ENCODE data around the gene GTF2H1. TPM values are rescaled to one million over a fixed set of nuclear protein-coding genes. Genes with fewer than 3 reads are reported as not detected.

The GTF2H1 gene
- total RNA-seq, 1 donor, result 123 TPM

GRCh38 chr11:18299721-18300120 is 22.6 kb upstream of the GTF2H1 start:
- Histone ChIP-seq H3K9me3 (ENCODE audit: low read depth, low read length) (no peaks in the 10 kb centered on the region), H3K4me1 (ENCODE audit: insufficient read depth, low read length) (no peaks in the 10 kb centered on the region), H3K27ac (ENCODE audit: low read depth, low read length) (no peak overlapping the region), H3K79me2 (ENCODE audit: insufficient read depth, low read length) (no peaks in the 10 kb centered on the region), H2AFZ (ENCODE audit: low read length) (no peak overlapping the region), H3K4me2 (ENCODE audit: insufficient read depth, low read length) (no peak overlapping the region), H3K36me3 (ENCODE audit: insufficient read depth, low read length) (peaks cover 44% of the 10 kb centered on the region), H3K4me3 (ENCODE audit: insufficient read depth, low read length) (no peak overlapping the region), H3K27me3 (ENCODE audit: insufficient read depth, low read length) (no peaks in the 10 kb centered on the region), H4K20me1 (ENCODE audit: insufficient read depth, low read length) (no peaks in the 10 kb centered on the region)
- no peak for TF ChIP-seq CTCF (IDR thresholded peaks at IDR 0.05; ENCODE audit: extremely low read depth, low read depth, low read length)
- no peak for DNase-seq (ENCODE audit: insufficient read length, low spot score, missing footprints)

- Histone ChIP-seq H3K36me3 (ENCODE audit: insufficient read depth, low read length) (peaks cover 51% of the 10 kb centered on the region), H2AFZ (ENCODE audit: low read length) (no peak overlapping the region), H3K4me1 (ENCODE audit: insufficient read depth, low read length) (no peaks in the 10 kb centered on the region), H3K4me2 (ENCODE audit: insufficient read depth, low read length) (no peak overlapping the region), H3K4me3 (ENCODE audit: insufficient read depth, low read length) (no peak overlapping the region), H3K79me2 (ENCODE audit: insufficient read depth, low read length) (no peaks in the 10 kb centered on the region), H4K20me1 (ENCODE audit: insufficient read depth, low read length) (no peaks in the 10 kb centered on the region), H3K27ac (ENCODE audit: low read depth, low read length) (no peak overlapping the region), H3K27me3 (ENCODE audit: insufficient read depth, low read length) (no peaks in the 10 kb centered on the region), H3K9me3 (ENCODE audit: low read depth, low read length) (no peaks in the 10 kb centered on the region)
- DNase-seq (ENCODE audit: insufficient read length, low spot score, missing footprints), result no peak
- TF ChIP-seq CTCF (IDR thresholded peaks at IDR 0.05; ENCODE audit: extremely low read depth, low read depth, low read length), result no peak
Measured at GRCh38 chr11:18304745-18305144, 17.6 kb upstream of the GTF2H1 start.

DNA sequence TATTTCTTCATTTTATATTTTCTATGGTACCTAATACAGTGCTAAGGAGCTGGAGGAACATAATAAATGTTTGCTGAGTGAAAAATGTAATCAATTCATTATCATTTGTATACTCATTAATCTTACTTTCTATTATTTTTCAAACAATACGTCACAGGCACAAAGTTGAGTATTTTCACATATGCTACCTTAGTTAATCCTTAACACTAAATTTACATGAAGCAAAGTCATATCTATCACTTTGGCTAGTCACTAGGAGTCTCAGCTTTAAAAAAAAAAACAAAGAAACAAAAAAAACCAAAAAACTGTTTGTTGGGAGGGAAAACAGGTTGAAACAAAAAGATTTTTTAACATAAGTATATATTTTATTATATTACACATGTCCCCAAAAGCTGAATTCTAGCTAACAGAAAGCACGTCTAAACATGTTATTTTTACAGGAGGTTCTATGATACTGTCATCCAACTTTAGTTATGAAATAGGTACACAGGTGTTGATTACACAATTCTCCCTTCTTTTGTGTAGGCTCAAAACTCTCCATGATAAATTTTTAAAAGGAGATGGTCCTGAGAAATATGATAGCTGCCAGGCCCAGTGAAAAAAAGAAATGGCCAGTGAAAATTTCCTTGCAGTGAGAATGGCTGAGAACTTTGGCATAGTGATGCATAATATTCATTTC is 14.8 kb upstream of the GTF2H1 start:
- no peak for DNase-seq (ENCODE audit: insufficient read length, low spot score, missing footprints)
- peaks cover 55% of the 10 kb centered on the region for H3K36me3 ChIP-seq (ENCODE audit: insufficient read depth, low read length)
- H3K4me3 ChIP-seq (ENCODE audit: insufficient read depth, low read length), result no peak overlapping the region
- no peaks in the 10 kb centered on the region for H3K9me3 ChIP-seq (ENCODE audit: low read depth, low read length)
- TF ChIP-seq CTCF (IDR thresholded peaks at IDR 0.05; ENCODE audit: extremely low read depth, low read depth, low read length), result no peak
- no peaks in the 10 kb centered on the region for H3K27me3 ChIP-seq (ENCODE audit: insufficient read depth, low read length)
- no peak overlapping the region for H3K4me2 ChIP-seq (ENCODE audit: insufficient read depth, low read length)
- peaks cover 6% of the 10 kb centered on the region for H3K79me2 ChIP-seq (ENCODE audit: insufficient read depth, low read length)
- H3K27ac ChIP-seq (ENCODE audit: low read depth, low read length), result no peak overlapping the region
- H4K20me1 ChIP-seq (ENCODE audit: insufficient read depth, low read length), result no peaks in the 10 kb centered on the region
- peaks cover 11% of the 10 kb centered on the region for H3K4me1 ChIP-seq (ENCODE audit: insufficient read depth, low read length)
- no peak overlapping the region for H2AFZ ChIP-seq (ENCODE audit: low read length)

DNA sequence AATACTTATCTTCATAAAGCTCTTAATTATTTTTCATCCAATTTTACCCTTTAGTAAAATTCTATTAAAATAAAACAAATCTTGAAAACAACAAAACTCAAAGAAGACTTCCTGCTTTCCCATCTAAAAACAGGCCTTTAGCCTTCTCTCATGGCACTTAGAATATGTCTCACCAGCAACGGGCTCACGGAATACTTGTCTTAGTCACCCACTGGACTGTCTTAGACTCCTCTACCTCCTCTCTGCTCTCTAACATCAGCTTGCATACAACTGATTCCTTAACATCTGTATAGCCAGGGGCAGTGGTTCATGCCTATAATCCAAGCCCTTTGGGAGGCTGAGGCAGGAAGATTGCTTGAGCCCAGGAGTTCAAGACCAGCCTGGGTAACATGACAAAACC is 14.1 kb upstream of the GTF2H1 start:
- Histone ChIP-seq H3K4me3 (ENCODE audit: insufficient read depth, low read length) (no peak overlapping the region), H3K4me2 (ENCODE audit: insufficient read depth, low read length) (no peak overlapping the region), H2AFZ (ENCODE audit: low read length) (no peak overlapping the region), H4K20me1 (ENCODE audit: insufficient read depth, low read length) (no peaks in the 10 kb centered on the region), H3K36me3 (ENCODE audit: insufficient read depth, low read length) (peaks cover 53% of the 10 kb centered on the region), H3K79me2 (ENCODE audit: insufficient read depth, low read length) (peaks cover 6% of the 10 kb centered on the region), H3K4me1 (ENCODE audit: insufficient read depth, low read length) (peaks cover 18% of the 10 kb centered on the region), H3K27me3 (ENCODE audit: insufficient read depth, low read length) (no peaks in the 10 kb centered on the region), H3K9me3 (ENCODE audit: low read depth, low read length) (no peaks in the 10 kb centered on the region), H3K27ac (ENCODE audit: low read depth, low read length) (no peak overlapping the region)
- no peak for TF ChIP-seq CTCF (IDR thresholded peaks at IDR 0.05; ENCODE audit: extremely low read depth, low read depth, low read length)
- DNase-seq (ENCODE audit: insufficient read length, low spot score, missing footprints), result no peak
